ENCODE results near the gene RIPK4.

The RIPK4 gene

GRCh38 chr21:41745026-41745820 is 21.6 kb downstream of the RIPK4 start:
- H3K9me3 ChIP-seq (ENCODE audit: control insufficient read depth in 2 of 2, low read length in 2 of 2): no peaks in the 10 kb centered on the region
- H3K4me1 ChIP-seq (ENCODE audit: control insufficient read depth, insufficient read depth, low read length): no peaks in the 10 kb centered on the region
- H3K36me3 ChIP-seq (ENCODE audit: control insufficient read depth in 2 of 2, insufficient read depth in 2 of 2, low read length in 2 of 2): no peaks in the 10 kb centered on the region
- no peak overlapping the region for H3K27ac ChIP-seq (ENCODE audit: low read length)
- peaks cover 3 to 9% of the 10 kb centered on the region in 2 donors for H3K27me3 ChIP-seq (ENCODE audit: control insufficient read depth in 1 of 2, insufficient read depth in 2 of 2, low read length in 2 of 2)
- H3K4me3 ChIP-seq (ENCODE audit: low read length in 2 of 2): no peak overlapping the region
- H3K9ac ChIP-seq (ENCODE audit: low read length in 2 of 2): no peak overlapping the region

DNA sequence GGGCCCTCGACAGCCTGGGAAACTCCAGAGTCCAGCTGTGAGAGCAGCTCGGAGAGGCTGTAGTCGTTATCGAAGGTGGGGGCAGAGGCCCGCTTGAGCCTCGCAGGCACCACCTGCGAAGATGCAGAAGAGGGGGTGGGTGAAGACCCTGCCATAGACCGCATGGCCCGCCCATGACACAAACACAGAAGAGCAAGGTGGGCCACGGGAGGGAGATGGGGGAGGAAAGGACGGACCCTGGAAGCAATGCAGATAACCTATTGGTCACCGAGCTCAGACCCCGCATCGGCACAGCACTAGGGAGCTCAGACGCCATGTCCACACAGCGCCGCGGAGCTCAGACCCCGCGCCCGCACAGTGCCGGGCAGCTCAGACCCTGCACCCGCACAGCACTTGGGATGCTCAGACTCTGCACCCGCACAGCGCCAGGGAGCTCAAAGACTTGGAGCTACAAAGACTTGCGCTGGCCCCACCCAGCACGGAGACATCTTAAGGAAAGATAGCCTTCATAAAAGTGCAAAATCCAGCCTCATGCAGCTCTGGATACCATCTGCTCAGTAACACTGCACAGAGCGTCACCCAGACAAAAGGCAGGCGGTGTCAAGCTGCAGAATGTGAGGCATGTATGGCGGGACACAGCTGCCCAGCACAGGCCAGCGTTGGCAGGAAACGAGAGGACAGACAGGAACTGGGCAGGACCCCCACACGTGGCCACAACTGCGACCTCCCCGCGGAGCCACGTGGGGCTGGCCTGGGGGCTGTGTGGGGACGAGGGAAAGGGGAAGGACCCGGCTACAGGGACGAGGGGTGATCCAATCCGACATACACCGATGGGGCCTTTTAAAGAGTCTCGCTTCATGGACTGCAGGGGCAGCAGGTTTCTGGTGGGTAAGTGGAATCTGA is 22.6 kb downstream of the RIPK4 start:
- no peak overlapping the region for H3K4me3 ChIP-seq (ENCODE audit: low read length in 2 of 2)
- H3K4me1 ChIP-seq (ENCODE audit: control insufficient read depth, insufficient read depth, low read length): no peaks in the 10 kb centered on the region
- no peaks in the 10 kb centered on the region for H3K36me3 ChIP-seq (ENCODE audit: control insufficient read depth in 2 of 2, insufficient read depth in 2 of 2, low read length in 2 of 2)
- H3K9ac ChIP-seq (ENCODE audit: low read length in 2 of 2): no peak overlapping the region
- peaks cover 3 to 9% of the 10 kb centered on the region in 2 donors for H3K27me3 ChIP-seq (ENCODE audit: control insufficient read depth in 1 of 2, insufficient read depth in 2 of 2, low read length in 2 of 2)
- H3K27ac ChIP-seq (ENCODE audit: low read length): no peak overlapping the region
- H3K9me3 ChIP-seq (ENCODE audit: control insufficient read depth in 2 of 2, low read length in 2 of 2): peaks cover 0 to 2% of the 10 kb centered on the region in 2 donors

GRCh38 chr21:41743321-41744027 is 23.4 kb downstream of the RIPK4 start:
- no peak overlapping the region for H3K9ac ChIP-seq (ENCODE audit: low read length in 2 of 2)
- H3K4me3 ChIP-seq (ENCODE audit: low read length in 2 of 2): no peak overlapping the region
- peaks cover 0 to 2% of the 10 kb centered on the region in 2 donors for H3K9me3 ChIP-seq (ENCODE audit: control insufficient read depth in 2 of 2, low read length in 2 of 2)
- no peaks in the 10 kb centered on the region for H3K4me1 ChIP-seq (ENCODE audit: control insufficient read depth, insufficient read depth, low read length)
- H3K36me3 ChIP-seq (ENCODE audit: control insufficient read depth in 2 of 2, insufficient read depth in 2 of 2, low read length in 2 of 2): no peaks in the 10 kb centered on the region
- H3K27me3 ChIP-seq (ENCODE audit: control insufficient read depth in 1 of 2, insufficient read depth in 2 of 2, low read length in 2 of 2): peaks cover 3 to 9% of the 10 kb centered on the region in 2 donors
- H3K27ac ChIP-seq (ENCODE audit: low read length): no peak overlapping the region

- peaks cover 3 to 11% of the 10 kb centered on the region in 2 donors for H3K9me3 ChIP-seq (ENCODE audit: control insufficient read depth in 2 of 2, low read length in 2 of 2)
- H3K4me1 ChIP-seq (ENCODE audit: control insufficient read depth, insufficient read depth, low read length): no peaks in the 10 kb centered on the region
- no peak overlapping the region for H3K27ac ChIP-seq (ENCODE audit: low read length)
- H3K36me3 ChIP-seq (ENCODE audit: control insufficient read depth in 2 of 2, insufficient read depth in 2 of 2, low read length in 2 of 2): no peaks in the 10 kb centered on the region
- H3K27me3 ChIP-seq (ENCODE audit: control insufficient read depth in 1 of 2, insufficient read depth in 2 of 2, low read length in 2 of 2): peaks cover 3 to 9% of the 10 kb centered on the region in 2 donors
- H3K4me3 ChIP-seq (ENCODE audit: low read length in 2 of 2): no peak overlapping the region
- H3K9ac ChIP-seq (ENCODE audit: low read length in 2 of 2): no peak overlapping the region
These were observed 24.6 kb downstream of the RIPK4 start for GRCh38 chr21:41742073-41742875.

DNA sequence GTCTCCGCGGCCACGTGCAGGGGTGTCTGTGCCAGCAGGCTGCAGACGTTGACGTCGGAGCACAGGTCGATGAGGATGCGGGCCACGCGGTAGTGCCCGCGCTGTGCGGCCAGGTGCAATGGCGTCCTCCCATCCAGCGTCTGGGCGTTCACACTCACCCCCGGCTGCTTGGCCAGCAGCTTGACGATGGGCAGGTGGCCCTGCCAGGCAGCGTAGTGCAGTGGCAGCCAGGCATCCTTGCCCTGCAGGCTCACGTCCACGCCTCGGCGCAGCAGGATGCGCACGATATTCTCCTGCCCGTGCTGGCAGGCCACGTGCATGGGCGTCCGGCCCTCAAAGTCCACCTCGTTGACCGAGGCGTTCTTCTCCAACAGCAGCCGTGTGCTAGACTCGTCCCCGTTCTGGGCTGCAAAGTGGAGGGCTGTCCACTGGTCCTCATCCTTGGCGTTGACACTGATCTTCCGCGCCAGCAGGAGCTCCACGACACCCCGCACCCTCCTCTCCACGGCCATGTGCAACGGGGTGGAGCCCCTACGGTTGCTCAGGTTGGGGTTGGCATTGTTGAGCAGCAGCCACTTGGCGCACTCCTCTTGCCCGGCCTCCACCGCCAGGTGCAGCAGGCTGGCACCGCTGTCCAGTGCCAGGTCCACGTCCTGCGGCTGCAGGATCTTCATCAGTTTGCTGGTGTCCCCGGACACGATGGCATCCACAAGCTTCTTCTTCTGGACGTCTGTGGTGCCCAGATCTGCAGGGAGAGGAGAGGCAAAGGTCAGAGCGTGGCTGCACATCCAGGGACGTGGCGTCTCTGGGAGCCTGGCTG is 25.4 kb downstream of the RIPK4 start:
- Histone ChIP-seq H3K9me3 (ENCODE audit: control insufficient read depth in 2 of 2, low read length in 2 of 2) (peaks cover 3 to 11% of the 10 kb centered on the region in 2 donors), H3K27me3 (ENCODE audit: control insufficient read depth in 1 of 2, insufficient read depth in 2 of 2, low read length in 2 of 2) (peaks cover 3 to 7% of the 10 kb centered on the region in 2 donors), H3K9ac (ENCODE audit: low read length in 2 of 2) (no peak overlapping the region), H3K27ac (ENCODE audit: low read length) (no peak overlapping the region), H3K4me3 (ENCODE audit: low read length in 2 of 2) (no peak overlapping the region), H3K4me1 (ENCODE audit: control insufficient read depth, insufficient read depth, low read length) (no peaks in the 10 kb centered on the region), H3K36me3 (ENCODE audit: control insufficient read depth in 2 of 2, insufficient read depth in 2 of 2, low read length in 2 of 2) (no peaks in the 10 kb centered on the region)

DNA sequence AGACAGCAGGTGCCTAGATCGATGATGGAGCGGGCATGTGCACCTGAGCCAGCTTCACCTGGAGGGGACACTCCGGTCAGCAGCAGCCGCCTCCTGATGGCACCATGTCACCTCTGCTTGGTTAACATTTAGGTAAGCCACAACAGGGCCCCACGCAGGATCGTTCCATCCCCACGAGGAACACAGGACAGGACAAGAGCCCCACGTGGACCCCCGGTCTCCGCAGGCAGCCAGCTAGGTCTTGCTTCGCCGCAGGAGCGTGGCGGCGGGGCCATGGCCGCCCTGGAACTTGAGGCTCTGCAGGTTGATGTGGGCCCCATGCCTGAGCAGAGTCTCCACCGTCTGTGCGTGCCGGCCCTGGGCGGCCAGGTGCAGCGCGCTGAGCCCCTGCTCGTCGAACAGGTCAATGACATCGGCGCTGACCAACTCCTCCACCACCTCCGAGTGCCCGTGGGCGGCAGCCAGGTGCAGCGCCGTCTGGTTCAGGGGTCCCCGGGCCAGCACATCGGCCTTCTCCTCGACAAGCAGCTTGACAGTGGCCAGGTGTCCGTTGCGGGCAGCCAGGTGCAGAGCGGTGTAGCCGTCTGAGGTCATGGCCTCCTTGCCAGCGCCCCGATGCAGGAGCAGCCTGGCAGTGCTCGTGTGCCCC is 26.1 kb downstream of the RIPK4 start:
- Histone ChIP-seq H3K4me3 (ENCODE audit: low read length in 2 of 2) (no peak overlapping the region), H3K36me3 (ENCODE audit: control insufficient read depth in 2 of 2, insufficient read depth in 2 of 2, low read length in 2 of 2) (no peaks in the 10 kb centered on the region), H3K4me1 (ENCODE audit: control insufficient read depth, insufficient read depth, low read length) (no peaks in the 10 kb centered on the region), H3K9me3 (ENCODE audit: control insufficient read depth in 2 of 2, low read length in 2 of 2) (peaks cover 3 to 11% of the 10 kb centered on the region in 2 donors), H3K27me3 (ENCODE audit: control insufficient read depth in 1 of 2, insufficient read depth in 2 of 2, low read length in 2 of 2) (peaks cover 3 to 10% of the 10 kb centered on the region in 2 donors), H3K9ac (ENCODE audit: low read length in 2 of 2) (no peak overlapping the region), H3K27ac (ENCODE audit: low read length) (no peak overlapping the region)

DNA sequence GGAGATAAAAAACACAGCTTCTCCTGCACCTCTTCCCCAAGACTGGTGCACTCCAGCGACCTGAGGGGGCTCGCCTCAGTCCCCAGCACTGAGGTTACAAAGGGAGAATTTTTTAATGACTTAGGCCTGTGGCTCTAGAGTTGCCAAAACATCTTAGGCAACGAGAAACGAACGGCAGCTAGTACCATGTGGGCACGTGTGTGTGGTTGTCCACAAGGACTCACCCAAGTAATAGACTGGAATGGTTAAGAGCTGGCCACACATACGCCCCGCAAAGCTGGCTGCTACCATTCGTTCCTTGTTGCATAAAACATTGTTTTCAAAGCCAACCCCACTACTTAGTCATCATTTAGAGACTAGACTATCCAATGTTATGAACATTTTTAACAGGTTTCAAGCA is 26.9 kb downstream of the RIPK4 start:
- H3K9me3 ChIP-seq (ENCODE audit: control insufficient read depth in 2 of 2, low read length in 2 of 2): peaks cover 3 to 11% of the 10 kb centered on the region in 2 donors
- H3K9ac ChIP-seq (ENCODE audit: low read length in 2 of 2): no peak overlapping the region
- H3K27me3 ChIP-seq (ENCODE audit: control insufficient read depth in 1 of 2, insufficient read depth in 2 of 2, low read length in 2 of 2): peaks cover 3 to 10% of the 10 kb centered on the region in 2 donors
- no peaks in the 10 kb centered on the region for H3K36me3 ChIP-seq (ENCODE audit: control insufficient read depth in 2 of 2, insufficient read depth in 2 of 2, low read length in 2 of 2)
- no peaks in the 10 kb centered on the region for H3K4me1 ChIP-seq (ENCODE audit: control insufficient read depth, insufficient read depth, low read length)
- no peak overlapping the region for H3K4me3 ChIP-seq (ENCODE audit: low read length in 2 of 2)
- H3K27ac ChIP-seq (ENCODE audit: low read length): no peak overlapping the region

DNA sequence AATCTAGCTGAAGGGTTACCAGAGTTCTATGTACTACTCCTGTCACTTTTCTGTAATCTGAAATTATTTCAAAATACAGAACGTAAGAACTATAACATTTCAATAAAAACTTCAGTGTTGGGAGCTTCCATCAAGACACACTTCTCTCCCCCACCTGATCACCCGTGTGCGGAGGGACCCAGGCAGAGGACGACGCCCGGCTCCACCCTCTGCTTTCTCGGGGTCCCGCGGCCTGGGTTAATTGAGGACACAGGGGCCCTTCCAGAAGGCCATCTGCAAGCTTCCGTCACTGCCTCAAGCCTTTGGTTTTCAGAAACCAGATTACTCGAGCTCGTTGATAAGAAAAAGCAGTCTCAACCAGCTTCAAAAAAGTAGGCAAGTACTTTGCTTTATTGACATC is 27.8 kb downstream of the RIPK4 start:
- Histone ChIP-seq H3K27ac (ENCODE audit: low read length) (no peak overlapping the region), H3K9me3 (ENCODE audit: control insufficient read depth in 2 of 2, low read length in 2 of 2) (peaks cover 3 to 11% of the 10 kb centered on the region in 2 donors), H3K4me3 (ENCODE audit: low read length in 2 of 2) (no peak overlapping the region), H3K4me1 (ENCODE audit: control insufficient read depth, insufficient read depth, low read length) (no peaks in the 10 kb centered on the region), H3K36me3 (ENCODE audit: control insufficient read depth in 2 of 2, insufficient read depth in 2 of 2, low read length in 2 of 2) (no peaks in the 10 kb centered on the region), H3K27me3 (ENCODE audit: control insufficient read depth in 1 of 2, insufficient read depth in 2 of 2, low read length in 2 of 2) (peaks cover 3 to 11% of the 10 kb centered on the region in 2 donors), H3K9ac (ENCODE audit: low read length in 2 of 2) (no peak overlapping the region)

- Histone ChIP-seq H3K9ac (ENCODE audit: low read length in 2 of 2) (no peak overlapping the region), H3K27ac (ENCODE audit: low read length) (no peak overlapping the region), H3K4me3 (ENCODE audit: low read length in 2 of 2) (no peak overlapping the region), H3K36me3 (ENCODE audit: control insufficient read depth in 2 of 2, insufficient read depth in 2 of 2, low read length in 2 of 2) (no peaks in the 10 kb centered on the region), H3K27me3 (ENCODE audit: control insufficient read depth in 1 of 2, insufficient read depth in 2 of 2, low read length in 2 of 2) (peaks cover 8 to 13% of the 10 kb centered on the region in 2 donors), H3K4me1 (ENCODE audit: control insufficient read depth, insufficient read depth, low read length) (no peaks in the 10 kb centered on the region), H3K9me3 (ENCODE audit: control insufficient read depth in 2 of 2, low read length in 2 of 2) (peaks cover 3 to 13% of the 10 kb centered on the region in 2 donors)
These were observed 29.1 kb downstream of the RIPK4 start for GRCh38 chr21:41737651-41738324.
